Mesenteric fat pad (tissue), 1 donor: ENCODE results near the gene EXOSC7. TPM values are rescaled to one million over a fixed set of nuclear protein-coding genes. Genes with fewer than 3 reads are reported as not detected.

Experiments used
- DNase-seq: peaks from one replicate; pipeline ENCODE4 v3.0.0-alpha.2; 2020; ENCODE audit warnings: low spot score
- total RNA-seq: library from RNA; stranded (reverse); fragmentation: NEBNext Ultra II Directional; extraction: Animal tissue kit (Norgen Biotek cat#: 25700); gene quantifications from one replicate; pipeline ENCODE4 v1.2.1, GENCODE V29; 2021
- donor health status: DM: yes; HTN: yes; CAD: no.

The EXOSC7 gene
- total RNA-seq, 1 donor from 2014 or later, result 35.4 TPM

GRCh38 chr3:45021524-45022297, 45.7 kb downstream of the EXOSC7 start:
- no peak for DNase-seq

DNA sequence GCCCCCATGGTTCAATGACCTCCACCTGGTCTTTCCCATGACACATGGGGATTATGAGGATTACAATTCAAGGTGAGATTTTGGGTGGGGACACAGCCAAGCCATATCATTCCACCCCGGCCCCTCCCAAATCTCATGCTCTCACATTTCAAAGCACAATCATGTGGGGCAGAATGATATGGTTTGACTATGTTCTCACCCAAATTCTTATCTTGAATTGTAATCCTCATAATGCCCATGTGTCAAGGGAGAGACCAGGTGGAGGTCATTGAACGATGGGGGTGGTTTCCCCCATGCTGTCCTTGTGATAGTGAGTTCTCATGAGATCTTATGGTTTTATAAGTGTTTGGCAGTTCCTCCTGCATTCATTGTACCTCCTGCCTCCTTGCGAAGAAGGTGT, 47.6 kb downstream of the EXOSC7 start:
- no peak for DNase-seq

GRCh38 chr3:45024542-45025255, 48.7 kb downstream of the EXOSC7 start:
- DNase-seq, result no peak

GRCh38 chr3:45026038-45026437, 50.0 kb downstream of the EXOSC7 start, which contains the start of gene CLEC3B:
Gene CLEC3B, plus strand, starts transcription at chr3:45026303. Its CDS starts 60 bp downstream, at chr3:45026363.
- no peak for DNase-seq

- DNase-seq, result peak; percentile 92
Measured at GRCh38 chr3:45026957-45027356, 50.9 kb downstream of the EXOSC7 start.

DNA sequence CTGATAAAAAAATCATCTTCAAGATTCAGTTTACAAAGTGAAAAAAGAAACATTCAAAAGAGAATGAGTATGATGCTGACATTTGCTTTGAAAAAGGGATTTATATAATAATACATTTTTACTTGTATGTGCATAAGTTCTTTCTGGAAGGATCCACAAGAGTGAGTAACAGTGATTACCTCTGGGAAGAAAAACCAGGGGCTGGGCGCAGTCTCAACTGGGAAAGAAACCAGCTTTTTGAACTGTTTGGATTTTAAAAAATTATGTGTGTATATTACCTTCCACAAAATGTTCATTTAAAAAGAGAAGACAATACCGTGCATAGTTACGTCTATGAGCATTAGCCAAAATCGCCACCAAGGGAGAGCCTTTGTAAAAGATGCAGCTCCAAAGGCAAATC, 51.4 kb downstream of the EXOSC7 start:
- no peak for DNase-seq

DNA sequence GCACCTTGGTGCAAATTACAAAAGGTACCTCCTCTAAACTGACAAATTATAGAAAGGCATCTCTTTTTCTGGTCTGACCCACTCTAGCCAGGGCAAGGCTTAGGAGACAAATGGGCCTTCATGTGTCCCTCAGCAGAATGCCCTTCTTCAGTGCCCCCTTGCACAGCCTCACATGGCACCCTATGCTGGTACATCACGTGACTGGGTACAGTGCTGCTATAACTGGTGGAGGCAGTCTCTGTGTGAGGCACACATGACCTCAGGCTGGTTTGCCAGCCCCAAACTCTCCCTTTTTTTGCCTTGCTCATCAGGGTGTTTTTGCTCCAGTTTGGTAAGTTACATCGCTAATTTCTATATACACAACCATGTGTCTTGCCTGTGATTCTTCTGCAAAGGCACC, 53.2 kb downstream of the EXOSC7 start:
- no peak for DNase-seq

DNA sequence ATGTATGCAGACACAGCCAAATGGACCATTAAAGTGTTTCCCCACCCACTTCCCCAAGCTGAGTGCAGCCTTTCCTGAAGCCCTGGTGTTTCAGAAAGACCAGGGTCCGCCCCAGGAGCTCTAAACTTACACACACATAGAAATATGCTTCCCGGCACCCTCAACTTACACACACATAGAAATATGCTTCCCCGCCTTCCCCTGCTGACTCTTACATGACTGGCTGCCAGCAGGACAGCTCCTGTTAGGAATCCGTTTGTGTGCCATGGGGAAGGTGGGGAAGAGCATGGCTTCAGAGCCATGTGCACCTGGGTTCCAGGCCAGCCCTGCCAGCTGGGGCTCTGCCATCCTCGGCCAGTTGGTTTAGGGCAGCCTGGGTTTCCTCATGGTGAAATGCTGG, 53.6 kb downstream of the EXOSC7 start:
- DNase-seq, result no peak

DNA sequence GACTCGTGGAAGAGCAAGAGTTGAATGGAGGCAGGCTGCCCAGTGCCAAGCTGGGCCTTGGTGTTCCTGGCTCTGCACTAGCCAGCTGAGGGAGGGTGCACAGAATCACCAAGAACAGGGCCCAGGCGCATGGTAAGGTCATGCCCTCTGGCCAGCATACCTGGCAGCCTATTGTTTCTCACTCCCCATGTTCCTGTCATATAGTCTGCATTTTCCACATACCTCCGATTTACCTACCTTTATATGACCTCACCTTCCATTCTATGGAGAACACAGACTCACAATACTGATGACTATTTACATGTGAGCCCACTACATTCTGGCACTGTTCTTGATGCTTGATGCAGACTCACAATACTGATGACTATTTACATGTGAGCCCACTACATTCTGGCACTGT, 55.5 kb downstream of the EXOSC7 start:
- no peak for DNase-seq

DNA sequence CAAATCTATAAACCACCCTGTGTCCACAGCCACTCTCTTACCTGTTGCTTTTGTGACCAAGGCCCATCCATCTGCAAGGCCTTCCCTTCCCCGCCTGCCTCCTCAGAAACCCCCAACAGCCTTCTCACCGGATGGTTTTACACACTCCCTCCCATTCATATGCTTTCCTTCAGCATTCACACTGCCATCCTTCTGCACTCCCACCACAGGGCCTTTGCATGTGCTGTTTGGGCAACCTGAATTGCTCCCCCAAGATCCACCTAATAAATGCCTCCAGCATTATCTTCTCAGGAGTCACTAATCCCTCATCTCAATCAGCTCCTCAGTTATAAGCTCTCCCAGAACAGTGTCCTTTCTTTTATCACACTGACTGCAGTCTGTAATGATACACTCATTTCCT, 56.1 kb downstream of the EXOSC7 start:
- no peak for DNase-seq

GRCh38 chr3:45033791-45034190, 57.7 kb downstream of the EXOSC7 start:
- no peak for DNase-seq

- peak; percentile 91 for DNase-seq
Measured at GRCh38 chr3:45034612-45035252, 58.7 kb downstream of the EXOSC7 start.

DNA sequence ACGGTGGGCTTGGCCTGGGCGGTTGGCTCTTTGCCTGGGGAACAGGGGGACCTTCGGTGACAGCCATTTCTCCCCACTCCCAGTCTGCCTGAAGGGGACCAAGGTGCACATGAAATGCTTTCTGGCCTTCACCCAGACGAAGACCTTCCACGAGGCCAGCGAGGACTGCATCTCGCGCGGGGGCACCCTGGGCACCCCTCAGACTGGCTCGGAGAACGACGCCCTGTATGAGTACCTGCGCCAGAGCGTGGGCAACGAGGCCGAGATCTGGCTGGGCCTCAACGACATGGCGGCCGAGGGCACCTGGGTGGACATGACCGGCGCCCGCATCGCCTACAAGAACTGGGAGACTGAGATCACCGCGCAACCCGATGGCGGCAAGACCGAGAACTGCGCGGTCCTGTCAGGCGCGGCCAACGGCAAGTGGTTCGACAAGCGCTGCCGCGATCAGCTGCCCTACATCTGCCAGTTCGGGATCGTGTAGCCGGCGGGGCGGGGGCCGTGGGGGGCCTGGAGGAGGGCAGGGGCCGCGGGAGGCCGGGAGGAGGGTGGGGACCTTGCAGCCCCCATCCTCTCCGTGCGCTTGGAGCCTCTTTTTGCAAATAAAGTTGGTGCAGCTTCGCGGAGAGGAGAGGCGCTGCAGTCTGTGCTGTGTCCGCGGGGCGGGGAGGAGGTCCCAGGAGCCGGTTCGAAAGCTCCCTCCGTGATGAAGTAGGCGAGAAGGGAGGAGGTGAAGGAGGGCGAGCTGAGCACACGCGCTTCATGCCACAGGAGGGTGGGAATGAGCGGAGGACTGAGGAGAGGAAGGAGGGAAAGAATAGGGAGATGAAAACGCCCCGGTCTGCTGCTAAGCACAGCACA, 59.6 kb downstream of the EXOSC7 start:
- no peak for DNase-seq

DNA sequence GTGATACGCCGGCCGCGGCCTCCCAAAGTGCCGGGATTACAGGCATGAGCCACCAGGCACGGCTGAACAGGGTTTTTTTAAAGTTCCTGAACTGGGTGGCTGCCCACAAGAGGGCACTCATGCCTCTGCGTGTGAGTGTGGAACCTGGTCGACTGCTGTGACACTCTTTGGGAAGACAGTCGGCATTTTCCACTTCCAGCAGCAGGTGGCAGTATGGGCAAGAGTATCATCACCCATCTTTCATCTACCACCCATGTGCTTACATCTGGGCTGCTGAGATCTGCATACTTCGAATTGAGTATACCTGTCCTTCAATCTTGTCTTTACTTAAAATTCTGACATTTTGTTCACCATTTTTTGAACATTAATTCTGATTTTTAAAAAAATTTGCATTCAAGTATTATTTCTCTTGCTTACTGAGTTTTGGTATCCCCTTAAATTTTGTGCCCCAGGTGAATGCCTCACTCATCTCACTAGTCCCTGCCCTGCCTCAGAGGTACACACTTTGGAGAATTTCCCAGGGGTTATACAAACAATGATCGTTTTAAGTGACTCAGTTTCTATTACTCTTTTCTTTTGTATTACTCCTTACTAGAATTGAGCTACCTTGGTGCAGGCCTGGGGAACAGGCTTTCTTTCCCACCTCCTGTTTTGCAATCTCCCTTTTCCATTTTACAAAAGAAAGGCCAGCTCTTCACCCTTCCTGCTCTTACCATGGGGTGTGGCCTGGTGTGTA, 61.8 kb downstream of the EXOSC7 start:
- peak; percentile 93 for DNase-seq

DNA sequence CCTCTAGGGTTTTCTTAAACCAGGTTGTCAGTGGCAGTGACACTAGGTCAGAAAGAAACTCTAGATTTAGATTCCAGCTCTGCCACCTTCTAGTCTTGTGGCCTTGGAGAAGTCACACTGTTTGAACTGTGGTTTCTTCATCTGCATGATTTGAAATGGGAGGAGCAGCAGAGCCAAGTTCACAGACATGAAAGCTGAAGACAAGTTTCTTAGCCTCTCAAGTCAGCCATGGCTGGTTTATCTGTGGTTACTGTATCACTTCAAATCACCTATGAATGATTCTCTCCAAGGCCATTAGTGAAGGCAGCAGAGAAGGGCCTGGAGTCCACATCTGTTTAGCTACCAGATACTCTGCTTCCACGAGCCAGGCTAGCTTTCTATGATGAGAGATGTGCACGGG, 65.6 kb downstream of the EXOSC7 start:
- no peak for DNase-seq

DNA sequence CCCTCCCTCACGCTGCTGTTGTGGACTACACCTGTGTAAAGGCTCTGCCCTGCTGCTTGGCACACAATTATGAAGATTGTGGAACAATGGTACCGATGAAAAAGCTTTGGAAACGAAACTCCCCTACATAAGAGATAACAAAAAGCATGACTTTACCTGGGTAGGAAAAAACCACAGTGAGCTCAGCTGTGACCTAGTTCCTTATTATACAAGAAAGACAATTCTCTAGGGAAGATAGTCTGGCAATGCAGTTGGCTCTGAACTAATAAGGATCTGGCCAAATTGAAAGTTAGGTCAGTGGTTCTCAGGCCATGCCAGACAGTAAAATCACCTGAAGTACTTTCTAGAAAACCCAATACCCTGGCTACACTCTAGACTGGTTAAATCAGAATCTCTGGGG, 66.1 kb downstream of the EXOSC7 start:
- DNase-seq, result no peak

DNA sequence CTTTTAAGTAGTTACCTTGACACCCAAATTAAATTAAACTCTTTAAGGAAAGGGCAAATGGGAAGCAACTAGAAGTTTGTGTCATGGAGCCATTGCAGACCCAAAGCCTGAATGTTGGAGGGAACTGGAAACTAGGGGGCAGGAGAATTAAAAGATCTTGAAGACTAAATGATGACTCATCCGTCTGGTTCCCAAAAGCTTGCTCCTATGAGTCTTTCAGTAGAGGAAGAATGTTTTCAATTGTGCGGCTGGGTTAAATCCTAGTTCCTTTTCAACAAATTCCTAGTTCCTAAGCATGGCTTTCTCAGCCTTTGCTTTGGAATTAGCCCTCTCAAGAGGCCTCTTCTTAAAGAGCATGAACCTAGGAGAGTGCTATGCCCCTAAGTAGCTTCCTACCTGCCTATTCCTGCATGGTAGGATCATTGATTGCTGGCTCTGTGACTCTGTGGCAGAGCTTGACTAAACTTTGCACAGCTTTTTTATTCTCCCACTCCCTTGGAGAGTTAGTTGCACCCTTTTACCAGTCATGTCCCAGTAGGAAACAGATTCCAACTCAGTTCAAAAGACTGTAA, 67.8 kb downstream of the EXOSC7 start:
- DNase-seq, result no peak

DNA sequence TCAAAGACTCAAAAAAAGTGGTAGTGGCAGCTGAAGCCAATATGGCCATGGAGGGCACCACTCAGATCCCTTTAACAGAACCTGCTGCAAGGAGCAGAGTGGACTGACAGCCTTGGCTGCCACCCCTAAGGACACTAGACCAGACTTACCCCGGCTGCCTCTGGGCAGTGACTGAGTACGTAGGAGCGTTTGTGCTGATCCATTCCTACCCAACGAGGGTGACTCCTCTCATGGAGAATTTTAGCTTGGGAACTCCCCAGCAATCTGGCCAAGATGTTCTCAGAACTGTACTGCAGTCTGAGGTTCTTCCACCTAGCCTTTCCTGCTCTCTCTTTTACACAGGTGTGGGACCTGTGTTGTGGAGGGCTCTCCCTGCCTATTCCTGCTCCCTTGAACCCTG, 72.2 kb downstream of the EXOSC7 start:
- no peak for DNase-seq

GRCh38 chr3:45049807-45050206, 73.8 kb downstream of the EXOSC7 start:
- no peak for DNase-seq

DNA sequence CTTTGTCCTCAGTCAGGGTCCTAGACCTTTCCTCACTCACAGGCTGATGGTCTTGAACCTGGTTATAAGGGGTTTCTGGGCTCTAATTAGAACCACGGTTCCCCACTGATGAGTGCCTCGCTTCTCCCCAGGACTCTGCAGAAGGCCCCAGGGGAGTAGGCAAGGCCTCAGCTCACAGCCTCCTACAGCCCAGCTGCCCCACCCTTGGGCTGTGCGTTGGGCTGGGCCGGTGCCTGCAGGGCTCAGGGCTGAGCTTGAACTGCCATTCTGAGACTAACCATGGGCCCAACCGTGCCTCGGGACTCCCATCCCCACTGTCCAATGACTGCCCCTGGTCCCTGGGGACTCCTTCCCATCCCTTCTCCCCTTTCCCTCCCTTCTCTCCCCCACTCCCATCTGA, 75.6 kb downstream of the EXOSC7 start:
- DNase-seq, result no peak
